Mesenchymal stem cell (in vitro differentiated cells and primary cell): Measurements from ENCODE around the gene NAA80.

Experiments used
- DNase-seq: peaks from one replicate; pipeline ENCODE4 v3.0.0-alpha.2; 2013
- H2AFZ ChIP-seq: one replicate; pipeline ENCODE4 v1.6.1; 2013; ENCODE audit warnings: low read depth, mild to moderate bottlenecking, control low read depth, inconsistent platforms, low read length, moderate library complexity
- H2AK5ac ChIP-seq: 2 replicates; pipeline ENCODE4 v1.6.1; 2013; ENCODE audit warnings: low read length, moderate library complexity, mild to moderate bottlenecking, inconsistent platforms; ENCODE audit not compliant: severe bottlenecking
- H2BK120ac ChIP-seq: one replicate; pipeline ENCODE4 v1.6.1; 2013; ENCODE audit warnings: low read depth, mild to moderate bottlenecking, inconsistent platforms, low read length, moderate library complexity
- H2BK12ac ChIP-seq, 2 experiments: one replicate each; pipeline ENCODE4 v1.6.1; 2013; ENCODE audit warnings: inconsistent platforms in 2 of 2, low read length in 2 of 2, mild to moderate bottlenecking in 2 of 2, moderate library complexity in 2 of 2, control low read depth in 1 of 2
- H2BK15ac ChIP-seq: one replicate; pipeline ENCODE4 v1.6.1; 2013; ENCODE audit warnings: mild to moderate bottlenecking, low read depth, inconsistent platforms; ENCODE audit not compliant: poor library complexity, severe bottlenecking
- H2BK5ac ChIP-seq: 2 replicates; pipeline ENCODE4 v1.6.1; 2013; ENCODE audit warnings: low read depth, mild to moderate bottlenecking, low read length, control low read depth, inconsistent platforms; ENCODE audit not compliant: poor library complexity, severe bottlenecking
- H3K14ac ChIP-seq, 2 experiments: one replicate each; pipeline ENCODE4 v1.6.1; 2013; ENCODE audit warnings: inconsistent platforms in 2 of 2, low read length in 2 of 2, control low read depth in 1 of 2, mild to moderate bottlenecking in 1 of 2, moderate library complexity in 1 of 2
- H3K18ac ChIP-seq, 2 experiments: one replicate each; pipeline ENCODE4 v1.6.1; 2013; ENCODE audit warnings: inconsistent platforms in 2 of 2, low read length in 2 of 2, control low read depth in 1 of 2, low read depth in 1 of 2, mild to moderate bottlenecking in 1 of 2
- H3K23ac ChIP-seq, 2 experiments: one replicate each; pipeline ENCODE4 v1.6.1; 2013; ENCODE audit warnings: inconsistent platforms in 2 of 2, low read length in 2 of 2, mild to moderate bottlenecking in 2 of 2, moderate library complexity in 2 of 2, control low read depth in 1 of 2
- H3K27ac ChIP-seq: 2 replicates; pipeline ENCODE4 v1.5.1; 2013; ENCODE audit warnings: mild to moderate bottlenecking, moderate library complexity, low read length, control low read depth, inconsistent platforms; ENCODE audit not compliant: poor library complexity, severe bottlenecking
- H3K27me3 ChIP-seq, 2 experiments: 2 replicates each; pipeline versions ENCODE4 v1.6.1 to v1.7.0; 2013; ENCODE audit warnings: low read length in 2 of 2, mild to moderate bottlenecking in 2 of 2, moderate library complexity in 2 of 2, control low read depth in 1 of 2, inconsistent platforms in 1 of 2; ENCODE audit not compliant: control insufficient read depth in 1 of 2, insufficient read depth in 1 of 2
- H3K36me3 ChIP-seq, 2 experiments: 2 replicates each; pipeline versions ENCODE4 v1.6.1 to v1.7.0; 2013; ENCODE audit warnings: low read length in 2 of 2, control low read depth in 1 of 2, inconsistent platforms in 1 of 2, low read depth in 1 of 2, mild to moderate bottlenecking in 1 of 2; ENCODE audit not compliant: insufficient read depth in 2 of 2, control insufficient read depth in 1 of 2
- H3K4ac ChIP-seq, 2 experiments: one replicate each; pipeline ENCODE4 v1.6.1; 2013; ENCODE audit warnings: inconsistent platforms in 2 of 2, low read length in 2 of 2, mild to moderate bottlenecking in 2 of 2, moderate library complexity in 2 of 2, control low read depth in 1 of 2, low read depth in 1 of 2
- H3K4me1 ChIP-seq: 2 replicates; pipeline ENCODE4 v1.6.1; 2013; ENCODE audit warnings: low read depth, low read length, control low read depth; ENCODE audit not compliant: control insufficient read depth, insufficient read depth
- H3K4me2 ChIP-seq: 2 replicates; pipeline ENCODE4 v1.6.1; 2013; ENCODE audit warnings: low read length, mild to moderate bottlenecking, inconsistent platforms; ENCODE audit not compliant: poor library complexity, severe bottlenecking
- H3K4me3 ChIP-seq, 2 experiments: 2 replicates each; pipeline versions ENCODE4 v1.5.1 to v1.7.0; 2013; ENCODE audit warnings: low read length in 2 of 2, mild to moderate bottlenecking in 2 of 2, control low read depth in 1 of 2, low read depth in 1 of 2; ENCODE audit not compliant: insufficient read depth in 1 of 2
- H3K79me1 ChIP-seq: replicated peaks from 2 replicates; pipeline ENCODE4 v1.6.1; 2013; ENCODE audit warnings: mild to moderate bottlenecking, control low read depth, low read length, inconsistent platforms; ENCODE audit not compliant: poor library complexity, severe bottlenecking
- H3K9ac ChIP-seq: 2 replicates; pipeline ENCODE4 v1.7.0; 2013; ENCODE audit warnings: mild to moderate bottlenecking, low read length, moderate library complexity
- H3K9me3 ChIP-seq: 2 replicates; pipeline ENCODE4 v1.7.0; 2013; ENCODE audit warnings: mild to moderate bottlenecking, low read length; ENCODE audit not compliant: control insufficient read depth
- H4K8ac ChIP-seq: one replicate; pipeline ENCODE4 v1.6.1; 2013; ENCODE audit warnings: inconsistent platforms, mild to moderate bottlenecking, low read length, moderate library complexity
- H4K91ac ChIP-seq: one replicate; pipeline ENCODE4 v1.6.1; 2013; ENCODE audit warnings: mild to moderate bottlenecking, low read length, inconsistent platforms
- WGBS: methylation state at CpG from one replicate; pipeline ENCODE4 v1.1.7; 2013; ENCODE audit warnings: mixed read lengths; 5-methylcytosine and 5-hydroxymethylcytosine counted together

The NAA80 gene

DNA sequence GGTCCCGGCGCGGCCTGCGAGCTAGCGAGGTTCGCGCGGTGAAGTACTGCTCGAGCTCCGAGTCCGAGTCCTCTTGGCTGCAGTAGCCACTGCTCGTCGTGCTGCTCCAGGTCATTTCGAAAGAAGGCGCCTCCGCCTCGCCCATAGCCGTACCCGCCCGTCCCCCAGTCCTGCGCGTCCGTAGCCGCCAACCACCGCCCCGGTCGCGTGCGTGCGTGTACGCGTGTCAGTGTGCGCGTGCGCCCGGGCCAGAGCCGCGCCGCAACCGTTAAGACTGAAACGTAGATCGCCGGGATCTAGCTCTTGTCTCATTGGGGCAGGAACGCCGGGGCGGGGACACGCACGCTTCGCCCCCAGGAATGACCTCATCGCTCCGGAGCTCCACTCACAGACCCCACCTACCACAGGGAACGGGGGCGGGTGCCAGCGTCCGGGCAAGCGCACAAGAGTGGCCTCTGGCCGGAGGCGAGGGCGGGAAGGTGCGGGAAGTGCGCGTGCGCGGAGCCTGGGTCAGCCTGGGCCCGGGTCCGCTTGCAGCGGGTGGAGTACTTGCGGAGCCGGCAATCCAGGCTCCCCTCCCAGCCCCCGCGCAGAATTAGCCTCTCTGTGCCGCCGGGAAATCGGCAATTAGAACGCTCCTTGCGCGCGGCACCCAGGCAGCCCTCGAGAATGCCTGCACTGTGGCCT, 38.1 kb upstream of the NAA80 start:
- H3K14ac ChIP-seq, result peak overlapping the region in 1 of 2 experiments; percentile 68
- peak overlapping the region; percentile 91 for H3K27ac ChIP-seq
- peak; percentile 99 for DNase-seq
- peak overlapping the region; percentile 100 for H4K8ac ChIP-seq
- H3K23ac ChIP-seq, result peak overlapping the region in 1 of 2 experiments; percentile 90
- H2BK120ac ChIP-seq, result no peak overlapping the region
- H2BK15ac ChIP-seq, result peak overlapping the region; percentile 89
- peaks cover 37% of the 10 kb centered on the region for H3K4me1 ChIP-seq
- peak overlapping the region; percentile 96 to 99 for H3K4ac ChIP-seq
- H3K36me3 ChIP-seq, result peaks cover under 1 to 7% of the 10 kb centered on the region in 2 experiments
- no peak overlapping the region for H2AK5ac ChIP-seq
- peak overlapping the region in 1 of 2 experiments; percentile 42 for H2BK12ac ChIP-seq
- peak overlapping the region; percentile 98 for H4K91ac ChIP-seq
- peak overlapping the region; percentile 97 for H3K9ac ChIP-seq
- H3K9me3 ChIP-seq, result no peaks in the 10 kb centered on the region
- H3K4me2 ChIP-seq, result peak overlapping the region; percentile 86
- H3K27me3 ChIP-seq, result no peaks in the 10 kb centered on the region
- peak overlapping the region; percentile 74 for H2AFZ ChIP-seq
- under 1% methylated on average over 75 of the region's 79 CpGs for WGBS
- peak overlapping the region; percentile 86 to 93 for H3K4me3 ChIP-seq
- peak overlapping the region; percentile 88 to 97 for H3K18ac ChIP-seq
- peaks cover 7% of the 10 kb centered on the region for H3K79me1 ChIP-seq
- peak overlapping the region; percentile 71 for H2BK5ac ChIP-seq

DNA sequence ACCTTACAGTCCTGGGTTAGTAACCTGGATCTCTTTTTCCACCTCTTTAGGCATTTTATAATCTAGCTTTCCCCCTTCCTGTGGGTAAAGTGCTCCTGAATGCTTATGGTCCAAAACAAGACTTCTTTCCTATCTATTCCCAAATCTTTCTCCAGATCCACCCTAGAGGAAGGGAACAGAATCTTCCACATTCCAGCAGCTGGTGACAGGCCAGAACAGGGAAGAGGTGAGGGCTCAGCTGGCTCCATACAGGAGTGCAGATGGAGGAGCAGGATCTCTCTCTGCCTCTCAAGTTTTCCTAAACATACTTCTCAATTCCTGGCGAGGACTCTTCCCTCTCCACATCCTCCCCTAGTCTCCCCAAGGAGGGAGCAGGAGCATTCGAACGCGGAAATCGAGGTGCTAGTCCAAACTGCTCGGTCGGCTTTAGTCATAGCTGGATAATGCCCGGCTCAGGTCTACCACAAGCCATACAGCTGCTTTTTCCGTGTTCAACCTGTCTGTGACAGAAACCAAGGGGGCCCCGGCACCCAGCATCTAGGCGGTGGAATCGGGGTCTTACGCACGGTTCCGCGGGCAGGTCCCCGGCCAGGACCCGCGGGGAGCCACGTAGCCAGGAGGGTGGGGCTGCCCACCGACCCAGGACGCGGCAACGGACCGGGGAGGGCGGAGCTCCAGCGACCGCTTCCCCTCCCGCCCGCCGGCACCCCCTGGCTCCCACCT, 37.4 kb upstream of the NAA80 start:
- Histone ChIP-seq H3K4ac (peak overlapping the region; percentile 59 to 80), H2BK15ac (peak overlapping the region; percentile 60), H3K4me3 (peak overlapping the region; percentile 86 to 93), H3K23ac (peak overlapping the region in 1 of 2 experiments; percentile 90), H3K4me1 (peaks cover 37% of the 10 kb centered on the region), H3K27me3 (no peaks in the 10 kb centered on the region), H3K79me1 (peaks cover 11% of the 10 kb centered on the region), H2AK5ac (no peak overlapping the region), H3K27ac (peak overlapping the region; percentile 91), H2BK12ac (peak overlapping the region in 1 of 2 experiments; percentile 18), H4K91ac (peak overlapping the region; percentile 88), H3K18ac (peak overlapping the region; percentile 77 to 97), H3K14ac (peak overlapping the region in 1 of 2 experiments; percentile 68), H2AFZ (peak overlapping the region; percentile 74), H2BK5ac (peak overlapping the region; percentile 34), H2BK120ac (no peak overlapping the region), H3K36me3 (peaks cover 8 to 14% of the 10 kb centered on the region in 2 experiments), H3K9ac (peak overlapping the region; percentile 97), H3K9me3 (no peaks in the 10 kb centered on the region), H3K4me2 (peak overlapping the region; percentile 86), H4K8ac (peak overlapping the region; percentile 86)
- no peak for DNase-seq
- WGBS, result under 1% methylated on average over 27 of the region's 31 CpGs

DNA sequence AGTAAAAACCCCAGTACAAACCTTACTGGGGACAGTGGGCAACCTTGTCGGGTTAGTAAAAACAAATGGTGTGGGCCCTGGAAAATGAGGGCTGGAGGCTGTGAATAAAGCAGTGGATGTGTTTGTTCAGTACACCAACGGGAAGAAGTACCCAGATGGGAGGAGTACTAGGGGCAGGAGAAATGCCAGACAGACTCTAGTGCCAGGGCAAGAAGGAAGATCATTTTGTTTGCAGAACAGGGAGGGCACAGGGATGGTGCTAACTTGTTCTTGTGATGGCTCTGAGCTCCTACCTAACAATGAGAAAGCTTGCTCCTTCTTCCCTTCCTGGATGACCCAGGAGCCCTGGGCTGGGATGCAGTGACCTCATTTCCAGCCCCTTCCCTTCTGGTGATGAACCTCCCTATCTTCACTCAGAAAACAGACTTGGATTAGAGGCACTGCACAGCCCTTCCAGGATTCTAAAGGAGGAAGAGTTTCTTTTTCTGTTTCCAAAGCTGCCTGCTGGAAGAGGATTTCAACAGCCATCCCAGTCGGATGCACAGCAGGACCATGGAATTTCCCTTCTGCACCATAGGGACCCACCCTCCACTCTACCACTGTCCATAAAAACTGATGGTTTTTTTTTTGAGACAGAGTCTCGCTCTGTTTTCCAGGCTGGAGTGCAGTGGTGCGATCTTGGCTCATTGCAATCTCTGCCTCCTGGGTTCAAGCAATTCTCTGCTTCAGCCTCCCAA, 35.3 kb upstream of the NAA80 start:
- H2BK12ac ChIP-seq, result no peak overlapping the region
- 85% methylated on average over 5 of the region's 5 CpGs for WGBS
- H3K27me3 ChIP-seq, result no peaks in the 10 kb centered on the region
- H3K79me1 ChIP-seq, result peaks cover 25% of the 10 kb centered on the region
- DNase-seq, result peak; percentile 68
- H3K4me3 ChIP-seq, result peak overlapping the region in 1 of 2 experiments; percentile 40
- H4K8ac ChIP-seq, result no peak overlapping the region
- H3K9ac ChIP-seq, result peak overlapping the region; percentile 97
- peaks cover 29 to 35% of the 10 kb centered on the region in 2 experiments for H3K36me3 ChIP-seq
- H3K4ac ChIP-seq, result peak overlapping the region in 1 of 2 experiments; percentile 40
- H2BK120ac ChIP-seq, result no peak overlapping the region
- no peak overlapping the region for H2BK5ac ChIP-seq
- H2AK5ac ChIP-seq, result no peak overlapping the region
- no peaks in the 10 kb centered on the region for H3K9me3 ChIP-seq
- no peak overlapping the region for H3K14ac ChIP-seq
- no peak overlapping the region for H3K23ac ChIP-seq
- H4K91ac ChIP-seq, result no peak overlapping the region
- H2AFZ ChIP-seq, result no peak overlapping the region
- peaks cover 26% of the 10 kb centered on the region for H3K4me1 ChIP-seq
- no peak overlapping the region for H3K18ac ChIP-seq
- no peak overlapping the region for H3K4me2 ChIP-seq
- H2BK15ac ChIP-seq, result no peak overlapping the region
- no peak overlapping the region for H3K27ac ChIP-seq
